WI38 (cell line): ENCODE results near the gene ARF1.

Experiments used
- H3K4me3 ChIP-seq: 2 replicates; pipeline ENCODE4 v1.5.1; 2011; ENCODE audit warnings: low read depth, mild to moderate bottlenecking, control low read depth, low read length
- CTCF ChIP-seq: IDR thresholded peaks from 2 replicates; pipeline ENCODE4 v1.5.1; 2012; ENCODE audit warnings: low read depth, mild to moderate bottlenecking, control low read depth, low read length

Gene ARF1

GRCh38 chr1:228148196-228148861, 65.8 kb downstream of the ARF1 start:
- TF ChIP-seq CTCF: no peak
- no peak overlapping the region for H3K4me3 ChIP-seq
